ENCODE data around the gene PACSIN2. TPM values are rescaled to one million over a fixed set of nuclear protein-coding genes. Genes with fewer than 3 reads are reported as not detected.
A peak's percentile ranks its signal among the peaks of the same experiment; 100 is the strongest.

Gene PACSIN2
- total and polyA plus RNA-seq, 2 of the 13 experiments (the other 11 are each of a cell fraction or from before 2014, with no cell fraction given) = 54.1 to 68.8 TPM

GRCh38 chr22:43014869-43015676, at the start of gene PACSIN2 (continued):
- TF ChIP-seq SNRNP70 (IDR thresholded peaks at IDR 0.05; ENCODE audit: low read depth, low read length) (no peak), RNF219 (CRISPR knock-in tag; IDR thresholded peaks at IDR 0.05) (no peak), ZNF343 (CRISPR knock-in tag; IDR thresholded peaks at IDR 0.05) (0 out of 2 replicates have a peak, but pooled peaks have one; percentile 28), PCBP2 (optimal IDR thresholded peaks at IDR 0.05; ENCODE audit: low read depth, low read length, poor library complexity, severe bottlenecking) (no peak), ATF7 (IDR thresholded peaks at IDR 0.05) (no peak), ATF7 (CRISPR knock-in tag; IDR thresholded peaks at IDR 0.05) (no peak), ZNF331 (CRISPR knock-in tag; IDR thresholded peaks at IDR 0.05) (peak; percentile 72), ZNF652 (CRISPR knock-in tag; IDR thresholded peaks at IDR 0.05; ENCODE audit: borderline replicate concordance, low read depth) (no peak), FOXP4 (CRISPR knock-in tag; IDR thresholded peaks at IDR 0.05) (peak; percentile 58; the same call in 1 of the 2 replicates), SMARCE1 (IDR thresholded peaks at IDR 0.05; ENCODE audit: borderline replicate concordance) (no peak), ZC3H13 (CRISPR knock-in tag; IDR thresholded peaks at IDR 0.05) (peak; percentile 30; the same call in 1 of the 2 replicates), ATF7-NPFF (CRISPR knock-in tag; IDR thresholded peaks at IDR 0.05; ENCODE audit: low read depth) (peak; percentile 79), KDM5B (CRISPR knock-in tag; IDR thresholded peaks at IDR 0.05; ENCODE audit: borderline replicate concordance) (peak; percentile 86; the same call in 1 of the 2 replicates), ZNF530 (CRISPR knock-in tag; IDR thresholded peaks at IDR 0.05; ENCODE audit: low read depth) (no peak), ZNF678 (CRISPR knock-in tag; IDR thresholded peaks at IDR 0.05) (no peak), NFIC (IDR thresholded peaks at IDR 0.05; ENCODE audit: low read length) (no peak), KDM4B (CRISPR knock-in tag; IDR thresholded peaks at IDR 0.05) (0 out of 2 replicates have a peak, but pooled peaks have one; percentile 29), ZNF503 (CRISPR knock-in tag; IDR thresholded peaks at IDR 0.05) (peak; percentile 58; the same call in 1 of the 2 replicates), SSRP1 (CRISPR knock-in tag; IDR thresholded peaks at IDR 0.05) (no peak), ZNF329 (CRISPR knock-in tag; IDR thresholded peaks at IDR 0.05; ENCODE audit: low read depth) (peak; percentile 23; the same call in 1 of the 2 replicates), ZNF205 (CRISPR knock-in tag; IDR thresholded peaks at IDR 0.05) (peak; percentile 67; the same call in 1 of the 2 replicates), ZNF839 (CRISPR knock-in tag; IDR thresholded peaks at IDR 0.05; ENCODE audit: borderline replicate concordance) (peak; percentile 60; the same call in 1 of the 2 replicates), MTA3 (CRISPR knock-in tag; IDR thresholded peaks at IDR 0.05) (no peak)
